Duodenal mucosa (tissue), 2 donors: ENCODE data around the gene SH3BP2.

Experiments
- H3K27ac ChIP-seq: one replicate; pipeline ENCODE4 v1.7.0; 2013; ENCODE audit warnings: low read depth, low read length
- H3K27me3 ChIP-seq, 2 donors: one replicate each; pipeline ENCODE4 v1.7.0; 2013; ENCODE audit warnings: low read length in 2 of 2, control low read depth in 1 of 2; ENCODE audit not compliant: insufficient read depth in 2 of 2, control insufficient read depth in 1 of 2
- H3K36me3 ChIP-seq, 2 donors: one replicate each; pipeline ENCODE4 v1.7.0; 2013; ENCODE audit warnings: low read length in 2 of 2, control low read depth in 1 of 2; ENCODE audit not compliant: insufficient read depth in 2 of 2, control insufficient read depth in 1 of 2
- H3K4me1 ChIP-seq, 2 donors: one replicate each; pipeline ENCODE4 v1.7.0; 2013; ENCODE audit warnings: low read length in 2 of 2, control low read depth in 1 of 2; ENCODE audit not compliant: insufficient read depth in 2 of 2, control insufficient read depth in 1 of 2
- H3K4me3 ChIP-seq, 2 donors: one replicate each; pipeline ENCODE4 v1.7.0; 2013; ENCODE audit warnings: low read length in 2 of 2, low read depth in 1 of 2
- H3K9ac ChIP-seq, 2 donors: one replicate each; pipeline ENCODE4 v1.7.0; 2013; ENCODE audit warnings: low read length in 2 of 2, low read depth in 1 of 2
- H3K9me3 ChIP-seq, 2 donors: one replicate each; pipeline ENCODE4 v1.7.0; 2013; ENCODE audit warnings: low read length in 2 of 2, control low read depth in 1 of 2; ENCODE audit not compliant: control insufficient read depth in 1 of 2

Gene SH3BP2

DNA sequence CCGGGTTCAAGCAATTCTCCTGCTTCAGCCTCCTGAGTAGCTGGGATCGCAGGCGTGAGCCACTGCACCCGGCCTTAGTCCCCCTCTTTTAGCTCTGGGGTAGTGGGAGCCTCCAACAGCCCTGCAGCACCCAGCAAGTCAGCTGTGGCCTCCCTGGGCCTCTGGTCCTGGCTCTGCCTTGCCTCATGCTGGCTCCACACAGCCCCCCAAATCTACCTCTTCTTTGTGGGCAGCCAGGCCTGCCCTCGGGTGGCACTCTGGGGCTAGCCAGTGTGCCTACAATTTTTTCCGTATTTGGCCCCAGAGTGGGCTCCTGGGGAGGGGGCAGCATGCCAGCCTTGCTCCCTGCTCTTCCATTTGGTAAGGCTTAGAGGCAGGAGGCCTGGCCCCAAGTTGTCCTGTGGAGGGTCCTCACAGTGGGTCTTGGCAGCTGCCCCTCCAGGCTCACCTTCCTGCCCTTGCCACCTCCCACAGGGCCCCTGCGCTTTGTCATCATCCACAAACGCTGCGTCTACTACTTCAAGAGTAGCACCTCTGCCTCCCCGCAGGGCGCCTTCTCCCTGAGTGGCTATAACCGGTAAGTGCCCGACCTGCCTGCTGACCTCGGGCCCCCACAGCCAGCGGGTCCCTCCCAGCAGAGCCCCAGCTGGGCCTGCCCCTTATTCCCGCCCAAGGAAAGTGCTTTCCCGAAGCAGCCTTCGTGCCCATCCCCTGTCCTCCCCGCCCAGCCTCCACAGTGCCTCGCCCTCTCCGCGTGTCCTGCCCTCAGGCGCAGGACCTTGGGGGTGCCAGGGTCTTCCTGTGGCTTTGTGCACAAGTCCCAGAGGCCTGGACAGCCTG is 29.8 kb downstream of the SH3BP2 start:
- H3K27me3 ChIP-seq = no peaks in the 10 kb centered on the region
- H3K36me3 ChIP-seq = peaks cover 20 to 65% of the 10 kb centered on the region in 2 donors
- H3K27ac ChIP-seq = no peak overlapping the region
- no peak overlapping the region for H3K9ac ChIP-seq
- no peak overlapping the region for H3K4me3 ChIP-seq
- no peaks in the 10 kb centered on the region for H3K9me3 ChIP-seq
- H3K4me1 ChIP-seq = peaks cover 9 to 23% of the 10 kb centered on the region in 2 donors

DNA sequence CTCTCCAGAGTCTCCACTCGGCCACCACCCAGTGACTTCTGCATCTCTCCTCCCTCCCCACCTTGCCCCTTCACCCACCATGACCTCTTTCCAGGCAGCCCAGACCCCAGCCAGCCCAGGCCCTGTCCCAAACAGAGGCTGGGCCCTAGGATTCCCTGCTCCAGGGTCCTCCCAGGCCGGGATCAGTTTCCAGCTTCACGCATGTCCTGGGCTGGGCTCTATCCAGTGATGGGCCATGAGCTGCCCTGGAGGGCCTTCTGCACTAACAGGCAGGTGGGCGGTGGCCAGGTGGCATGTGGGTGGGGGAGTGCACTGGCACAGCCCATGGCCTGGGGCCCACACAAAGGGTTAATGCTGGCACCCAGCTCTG is 30.4 kb downstream of the SH3BP2 start:
- peaks cover 7 to 20% of the 10 kb centered on the region in 2 donors for H3K4me1 ChIP-seq
- H3K36me3 ChIP-seq = peaks cover 20 to 71% of the 10 kb centered on the region in 2 donors
- no peak overlapping the region for H3K4me3 ChIP-seq
- no peak overlapping the region for H3K27ac ChIP-seq
- H3K27me3 ChIP-seq = no peaks in the 10 kb centered on the region
- no peaks in the 10 kb centered on the region for H3K9me3 ChIP-seq
- no peak overlapping the region for H3K9ac ChIP-seq

DNA sequence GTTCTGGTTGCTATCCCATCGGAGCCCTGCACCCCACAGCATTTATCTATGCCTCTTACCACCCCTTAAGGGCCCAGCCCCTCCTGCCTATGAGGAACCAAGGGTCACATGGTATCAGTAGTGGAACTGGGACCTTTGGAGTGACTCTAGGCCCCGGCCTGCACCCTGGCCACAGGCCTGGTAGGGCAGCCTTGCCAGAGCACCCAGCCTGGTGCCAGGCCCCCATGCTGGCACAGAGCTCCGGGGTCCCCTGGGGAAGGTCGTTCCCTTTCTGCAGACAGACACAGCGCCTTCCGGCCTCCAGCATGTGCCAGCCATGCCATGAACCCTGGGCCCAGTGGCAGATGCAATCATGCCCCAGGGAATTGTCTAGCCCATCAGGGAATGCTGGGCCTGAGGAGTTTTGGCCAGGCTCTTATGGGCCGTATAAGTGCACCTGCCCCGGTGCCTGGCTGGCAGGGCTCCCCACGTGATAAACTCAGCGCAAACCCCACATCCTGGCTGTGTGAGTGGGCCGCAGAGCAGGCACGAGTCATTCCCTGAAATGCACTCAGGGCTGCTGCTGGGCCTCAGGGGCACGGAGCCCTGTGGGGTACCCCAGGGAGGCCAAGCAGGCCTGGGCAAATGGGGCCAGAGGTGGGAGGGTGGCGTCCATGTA is 30.9 kb downstream of the SH3BP2 start:
- Histone ChIP-seq H3K36me3 (peaks cover 20 to 76% of the 10 kb centered on the region in 2 donors), H3K27ac (no peak overlapping the region), H3K4me3 (no peak overlapping the region), H3K9me3 (no peaks in the 10 kb centered on the region), H3K9ac (no peak overlapping the region), H3K27me3 (no peaks in the 10 kb centered on the region), H3K4me1 (peaks cover 7 to 20% of the 10 kb centered on the region in 2 donors)

DNA sequence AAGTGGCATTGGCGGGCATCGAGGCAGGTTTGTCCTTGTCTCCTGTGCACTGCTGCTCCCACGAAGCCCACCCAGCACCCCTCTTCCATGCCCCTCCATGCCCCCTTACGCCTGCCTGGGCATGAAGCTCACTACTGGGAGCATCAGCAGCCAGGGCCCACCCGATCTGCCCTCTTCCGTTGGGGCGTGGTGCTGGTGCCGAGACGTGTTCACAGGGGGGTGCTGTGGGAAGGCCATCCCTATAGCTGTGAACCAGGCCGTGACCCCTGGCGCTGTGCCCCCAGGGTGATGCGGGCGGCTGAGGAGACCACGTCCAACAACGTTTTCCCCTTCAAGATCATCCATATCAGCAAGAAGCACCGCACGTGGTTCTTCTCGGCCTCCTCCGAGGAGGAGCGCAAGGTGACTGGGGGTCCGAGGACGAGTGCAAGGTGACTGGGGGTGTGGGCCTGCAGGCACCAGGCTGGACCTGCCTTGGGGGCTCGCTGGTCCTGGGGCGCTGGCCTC is 31.5 kb downstream of the SH3BP2 start:
- no peak overlapping the region for H3K9ac ChIP-seq
- H3K27ac ChIP-seq = no peak overlapping the region
- no peaks in the 10 kb centered on the region for H3K9me3 ChIP-seq
- no peaks in the 10 kb centered on the region for H3K27me3 ChIP-seq
- H3K36me3 ChIP-seq = peaks cover 20 to 78% of the 10 kb centered on the region in 2 donors
- H3K4me1 ChIP-seq = peaks cover 7 to 19% of the 10 kb centered on the region in 2 donors
- H3K4me3 ChIP-seq = no peak overlapping the region

DNA sequence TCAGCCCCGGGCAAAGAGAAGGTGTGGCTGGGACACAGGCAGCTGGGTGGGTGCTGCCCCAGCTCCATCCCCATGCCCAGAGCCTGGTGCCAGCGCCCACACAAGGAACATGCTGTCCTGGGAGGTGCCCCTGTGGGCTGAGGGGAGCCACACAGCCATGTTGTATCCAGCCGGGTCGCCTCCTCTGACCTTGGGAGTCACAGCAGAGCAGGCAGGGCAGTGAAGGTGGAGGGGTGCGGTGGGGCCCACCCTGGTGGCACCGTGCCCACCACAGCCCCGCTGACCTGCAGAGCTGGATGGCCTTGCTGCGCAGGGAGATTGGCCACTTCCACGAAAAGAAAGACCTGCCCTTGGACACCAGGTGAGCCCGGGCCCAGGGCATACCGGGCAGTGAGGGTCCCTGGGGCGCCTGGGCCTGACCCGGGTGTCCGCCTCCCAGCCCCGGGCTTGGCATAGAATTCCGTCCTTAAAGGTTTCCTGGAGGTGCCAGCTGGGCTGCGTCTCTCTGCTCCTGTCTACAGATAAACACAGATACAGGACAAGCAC is 32.0 kb downstream of the SH3BP2 start:
- H3K27ac ChIP-seq = no peak overlapping the region

DNA sequence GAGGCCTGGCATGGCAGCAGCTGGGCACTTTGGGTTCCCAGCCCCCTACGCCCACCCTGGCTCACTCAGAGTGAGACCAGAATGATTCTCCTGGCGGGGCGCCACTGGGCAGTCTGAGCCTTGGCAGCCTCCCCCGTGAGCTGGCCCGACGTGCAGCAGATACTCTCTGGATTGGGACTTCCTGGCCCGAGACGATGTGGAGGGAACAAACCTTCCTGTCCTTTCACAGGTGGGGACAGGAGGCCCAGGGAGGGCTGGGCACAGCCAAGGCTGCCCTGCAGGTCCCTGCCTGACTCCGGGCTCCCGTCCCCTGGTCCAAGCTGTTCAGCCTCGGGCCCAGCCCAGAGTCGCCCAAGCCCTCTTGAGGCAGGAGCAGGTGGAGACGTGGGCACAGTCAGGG is 32.9 kb downstream of the SH3BP2 start:
- Histone ChIP-seq H3K36me3 (peaks cover 22 to 89% of the 10 kb centered on the region in 2 donors), H3K4me1 (peaks cover 7 to 15% of the 10 kb centered on the region in 2 donors), H3K27me3 (no peaks in the 10 kb centered on the region), H3K9me3 (no peaks in the 10 kb centered on the region), H3K4me3 (no peak overlapping the region), H3K9ac (no peak overlapping the region), H3K27ac (no peak overlapping the region)

More for the DNA sequence above, 32.0 kb downstream of the SH3BP2 start:
- Histone ChIP-seq H3K36me3 (peaks cover 20 to 83% of the 10 kb centered on the region in 2 donors), H3K9ac (no peak overlapping the region), H3K4me1 (peaks cover 7 to 15% of the 10 kb centered on the region in 2 donors), H3K4me3 (no peak overlapping the region), H3K9me3 (no peaks in the 10 kb centered on the region), H3K27me3 (no peaks in the 10 kb centered on the region)

DNA sequence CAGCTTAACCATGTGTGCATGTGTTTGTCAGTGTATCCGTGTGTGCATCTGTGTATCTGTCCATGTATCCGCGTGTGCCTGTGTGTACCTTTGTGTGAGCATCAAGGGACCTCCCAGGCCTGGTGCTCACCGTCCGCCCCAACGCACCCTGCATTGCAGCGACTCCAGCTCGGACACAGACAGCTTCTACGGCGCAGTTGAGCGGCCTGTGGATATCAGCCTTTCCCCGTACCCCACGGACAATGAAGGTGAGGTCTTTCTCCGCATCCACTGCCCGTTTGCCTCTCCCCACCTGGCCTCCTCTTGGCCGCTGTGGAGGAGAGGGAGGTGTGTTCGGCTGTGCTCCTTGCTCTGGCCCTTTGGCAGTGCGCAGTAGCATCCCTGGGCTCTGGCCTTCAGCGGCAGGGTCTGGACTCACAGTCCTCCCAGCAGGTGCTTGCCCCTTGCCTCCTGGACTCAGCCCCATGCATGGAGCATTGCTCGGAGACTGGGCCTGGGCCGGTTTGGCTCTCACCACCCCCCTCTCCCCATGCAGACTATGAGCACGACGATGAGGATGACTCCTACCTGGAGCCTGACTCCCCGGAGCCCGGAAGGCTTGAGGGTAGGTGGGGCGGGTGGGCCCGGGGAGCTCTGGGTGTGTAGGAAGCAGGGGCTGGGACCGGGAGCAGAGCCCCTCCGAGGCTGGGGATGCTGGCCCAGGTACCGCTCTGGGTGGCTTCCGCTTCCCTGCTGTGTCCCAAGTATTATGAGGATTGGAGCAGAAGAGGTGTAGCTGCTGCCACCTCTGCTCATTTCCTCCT is 34.4 kb downstream of the SH3BP2 start:
- H3K4me1 ChIP-seq = peaks cover 7 to 15% of the 10 kb centered on the region in 2 donors
- H3K9me3 ChIP-seq = no peaks in the 10 kb centered on the region
- no peak overlapping the region for H3K9ac ChIP-seq
- no peaks in the 10 kb centered on the region for H3K27me3 ChIP-seq
- H3K36me3 ChIP-seq = peaks cover 23 to 93% of the 10 kb centered on the region in 2 donors
- no peak overlapping the region for H3K27ac ChIP-seq
- no peak overlapping the region for H3K4me3 ChIP-seq

DNA sequence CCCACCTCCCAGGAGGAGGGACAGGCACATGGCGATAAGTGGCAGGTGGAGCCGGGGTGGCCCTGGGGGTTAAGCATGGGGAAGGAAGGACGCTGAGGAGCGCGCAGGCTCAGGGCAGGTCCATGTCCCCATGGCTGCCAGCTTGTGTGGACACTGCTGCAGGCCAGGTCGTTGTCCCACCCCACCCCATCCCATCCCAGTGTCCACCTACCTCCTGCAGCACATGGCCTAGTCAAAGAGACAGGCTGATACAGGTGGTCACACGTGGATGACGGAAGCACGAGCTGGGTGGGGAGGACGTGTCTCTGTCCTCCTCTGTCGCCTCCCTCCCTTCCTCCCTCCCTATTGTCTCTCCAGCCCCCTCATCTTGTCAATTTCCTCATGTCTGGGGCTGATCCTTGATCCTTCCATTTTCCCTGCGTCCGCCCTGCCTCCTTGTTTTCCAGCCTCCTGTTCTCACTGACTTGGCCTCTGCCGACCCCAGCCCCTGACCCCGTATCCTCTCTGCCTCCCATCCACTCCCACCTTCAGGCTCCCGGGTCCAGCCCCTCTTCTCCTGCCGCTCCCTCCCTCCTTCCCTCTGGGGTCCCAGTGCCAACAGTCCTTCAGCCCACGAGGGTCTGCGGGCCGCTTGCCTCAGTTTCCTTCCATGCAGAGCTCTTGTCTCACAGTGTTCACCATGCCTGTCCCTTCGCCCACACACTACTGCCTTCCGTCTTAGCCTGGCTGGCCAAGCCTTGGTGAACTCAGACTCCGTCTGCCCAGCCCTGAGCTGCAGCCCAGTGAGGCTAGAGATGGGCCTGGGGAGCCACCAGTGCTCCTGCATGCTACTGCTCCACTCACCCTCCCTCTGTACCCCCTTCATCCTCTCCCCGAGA is 35.2 kb downstream of the SH3BP2 start:
- no peaks in the 10 kb centered on the region for H3K9me3 ChIP-seq
- H3K27ac ChIP-seq = no peak overlapping the region
- H3K4me3 ChIP-seq = no peak overlapping the region
- H3K27me3 ChIP-seq = no peaks in the 10 kb centered on the region
- H3K4me1 ChIP-seq = peaks cover 6 to 11% of the 10 kb centered on the region in 2 donors
- H3K36me3 ChIP-seq = peaks cover 23 to 93% of the 10 kb centered on the region in 2 donors
- H3K9ac ChIP-seq = no peak overlapping the region

DNA sequence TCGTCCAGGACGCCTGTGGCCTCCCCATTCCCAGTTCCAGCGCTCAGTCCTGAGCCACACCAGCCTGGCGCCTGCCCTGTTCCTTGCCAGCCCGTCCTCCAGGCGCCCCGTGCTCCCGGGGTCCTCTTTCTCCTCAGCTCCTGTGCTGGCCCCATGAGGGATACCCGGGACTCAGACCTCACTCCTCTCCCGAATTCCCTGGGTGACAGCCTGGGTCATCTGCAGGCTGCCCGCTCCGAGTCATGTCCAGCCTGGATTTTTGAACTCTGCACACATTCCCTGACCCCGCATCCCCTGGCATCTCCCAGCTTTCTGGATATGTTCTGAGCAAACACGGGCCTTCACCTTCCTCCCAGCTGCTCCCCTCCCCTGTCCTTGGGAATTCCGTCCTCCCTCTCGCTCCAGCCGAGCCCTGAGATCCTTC is 35.9 kb downstream of the SH3BP2 start:
- no peak overlapping the region for H3K27ac ChIP-seq

More for the DNA sequence above, 35.9 kb downstream of the SH3BP2 start:
- H3K27me3 ChIP-seq = no peaks in the 10 kb centered on the region
- H3K36me3 ChIP-seq = peaks cover 27 to 93% of the 10 kb centered on the region in 2 donors
- H3K9me3 ChIP-seq = no peaks in the 10 kb centered on the region
- H3K4me1 ChIP-seq = peaks cover 0 to 6% of the 10 kb centered on the region in 2 donors
- H3K4me3 ChIP-seq = no peak overlapping the region
- no peak overlapping the region for H3K9ac ChIP-seq
